GM19240 (cell line): ENCODE measurements around the gene COQ5.

Experiments used
- DNase-seq: peaks from one replicate; pipeline ENCODE4 v3.0.0; 2011; ENCODE audit warnings: low spot score; ENCODE audit not compliant: insufficient read length

The COQ5 gene

GRCh38 chr12:120483621-120484020, 45.3 kb downstream of the COQ5 start:
- DNase-seq: no peak

GRCh38 chr12:120481022-120481767, 47.8 kb downstream of the COQ5 start:
- DNase-seq: no peak

DNA sequence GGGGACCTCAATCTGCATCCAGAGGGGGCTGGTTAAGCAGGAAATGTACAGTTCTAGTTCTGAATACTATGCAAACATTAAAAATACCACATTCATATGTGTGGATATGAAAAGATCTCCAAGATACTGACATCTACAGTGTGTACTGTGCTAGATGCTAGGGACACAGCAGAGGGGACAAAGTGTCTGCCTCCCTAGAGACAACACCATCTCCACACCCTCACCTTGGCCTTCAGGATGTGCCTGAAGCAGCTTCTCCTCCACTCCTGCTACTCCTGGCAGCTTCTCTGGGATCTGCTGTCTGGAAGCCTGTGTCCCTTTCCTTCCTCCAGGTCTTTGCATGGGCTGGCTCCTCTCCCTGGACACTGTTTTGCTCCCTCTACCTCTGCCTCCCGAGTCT, 48.7 kb downstream of the COQ5 start:
- DNase-seq: no peak

DNA sequence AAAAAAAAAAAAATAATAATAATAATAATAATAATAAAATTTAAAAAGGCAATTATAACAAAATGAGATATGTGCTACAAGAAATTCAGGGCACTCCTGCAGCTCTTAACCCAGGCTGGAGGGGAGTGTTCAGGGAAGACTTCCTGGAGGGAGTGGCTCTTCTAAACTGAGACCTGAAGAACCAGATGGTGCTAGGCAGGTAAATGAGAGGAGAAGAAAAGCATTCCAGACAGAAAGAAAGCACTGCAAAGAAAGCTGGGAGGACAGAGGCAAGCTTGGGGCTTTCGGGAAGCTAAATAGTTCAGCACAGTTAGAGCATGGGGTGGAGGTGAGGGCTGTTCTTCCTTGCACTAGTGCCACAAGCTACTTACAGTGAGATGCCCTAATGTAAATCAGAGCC, 49.5 kb downstream of the COQ5 start:
- no peak for DNase-seq

- no peak for DNase-seq
Measured at GRCh38 chr12:120475643-120476042, 53.3 kb downstream of the COQ5 start.

DNA sequence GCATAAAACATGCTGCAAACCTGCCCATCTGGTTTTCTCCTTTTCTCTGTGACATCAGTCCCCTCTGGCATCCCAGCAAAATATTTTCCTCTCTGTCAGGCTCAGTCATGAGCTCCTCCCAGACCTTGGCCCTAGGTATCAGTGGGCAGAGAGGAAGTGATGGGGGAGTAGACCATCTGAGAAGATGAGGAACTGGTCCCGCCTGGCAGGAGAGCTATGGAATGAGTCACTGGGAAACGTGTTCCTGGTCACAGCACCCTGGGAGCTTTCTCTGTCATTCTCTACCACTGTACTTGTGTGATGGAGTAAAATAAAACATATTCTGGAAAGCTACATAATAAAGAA, 54.4 kb downstream of the COQ5 start:
- DNase-seq: no peak

GRCh38 chr12:120473807-120474615, 54.9 kb downstream of the COQ5 start:
- DNase-seq: no peak

DNA sequence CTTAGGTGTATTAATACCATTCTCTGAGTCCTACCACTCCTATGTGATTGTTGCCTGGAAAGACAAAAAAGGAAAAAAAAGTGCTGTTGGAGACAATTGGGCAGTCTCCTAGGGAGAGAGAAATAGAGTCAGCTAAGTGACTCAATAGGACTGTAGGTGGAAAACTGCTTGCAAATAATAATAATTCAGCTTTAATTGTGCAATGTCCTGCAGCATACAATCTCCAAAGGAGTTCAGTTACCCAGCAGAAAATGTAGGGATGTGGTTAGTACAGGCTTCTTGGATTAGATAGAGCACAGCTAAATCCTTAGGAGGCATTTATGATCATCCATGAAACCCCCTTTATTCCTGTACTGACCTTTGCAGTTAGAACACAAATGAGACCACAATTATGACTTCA, 56.4 kb downstream of the COQ5 start:
- no peak for DNase-seq

DNA sequence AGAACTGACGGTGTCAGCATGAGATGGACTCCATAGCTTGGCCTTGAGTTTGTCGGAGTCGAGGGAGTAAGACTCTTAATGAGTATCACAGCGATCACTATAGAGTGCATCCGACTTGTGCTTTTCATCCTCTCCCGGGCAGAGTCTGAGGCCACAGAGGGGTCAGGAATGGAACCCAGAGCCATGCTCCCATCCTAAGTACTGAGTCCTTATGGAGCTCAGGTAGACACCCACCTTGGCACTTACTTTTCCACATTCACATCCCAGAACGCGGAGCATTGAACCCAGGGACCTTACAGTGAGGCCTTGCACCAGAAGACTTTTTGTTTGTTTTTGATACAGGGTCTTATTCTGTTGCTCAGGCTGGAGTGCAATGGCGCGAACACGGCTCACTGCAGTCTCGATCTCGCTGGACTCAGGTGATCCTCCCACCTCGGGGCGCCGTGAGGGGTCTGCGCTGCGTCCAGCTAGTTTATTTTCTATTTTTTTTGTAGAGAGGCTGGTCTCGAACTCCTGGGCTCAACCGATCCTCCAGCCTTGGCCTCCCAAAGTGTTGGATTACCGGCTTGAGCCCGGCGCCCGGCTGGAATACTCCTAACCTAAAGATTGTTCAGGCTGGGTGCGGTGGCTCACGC, 58.7 kb downstream of the COQ5 start:
- no peak for DNase-seq

DNA sequence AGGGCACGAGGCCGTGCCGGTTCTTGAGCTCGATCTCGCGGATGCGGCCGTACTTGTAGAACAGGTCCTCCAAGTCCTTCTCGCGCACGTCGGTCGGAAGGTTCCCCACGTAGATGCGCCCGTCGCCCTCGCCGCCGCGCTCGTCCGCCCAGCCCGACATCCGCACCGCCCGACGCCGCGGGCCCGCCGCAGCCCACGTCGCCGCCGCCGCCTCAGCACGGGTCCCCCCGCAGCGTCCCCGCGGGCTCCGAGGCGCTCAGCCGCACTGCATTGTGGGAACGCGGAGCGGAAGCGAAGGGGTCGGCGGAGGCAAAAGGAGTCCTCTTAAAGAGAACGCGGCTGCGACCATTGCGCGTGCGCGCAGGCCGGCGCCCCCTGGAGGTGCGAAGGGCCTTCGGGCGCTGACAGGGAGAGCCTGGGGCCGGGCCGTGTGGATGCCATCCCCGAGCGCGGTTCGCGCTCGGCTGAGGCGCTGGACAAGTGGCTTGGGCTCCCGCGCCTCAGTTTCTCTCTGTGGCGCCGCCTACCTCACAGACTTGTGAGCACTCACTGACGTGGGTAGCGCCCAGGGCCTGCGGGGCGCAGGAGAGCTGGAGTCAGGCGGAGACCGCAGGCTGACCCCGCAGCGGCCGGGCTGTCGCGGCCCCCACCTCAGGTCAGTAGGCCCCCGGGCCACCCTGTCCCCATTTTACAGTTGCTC, 59.4 kb downstream of the COQ5 start, which contains the start of gene SRSF9:
Gene SRSF9, minus strand, starts transcription at position 299 of the 700 bp plus-strand sequence. Its CDS starts 139 bp downstream, at position 160.
- peak; percentile 93 for DNase-seq

GRCh38 chr12:120468821-120469449, 60.0 kb downstream of the COQ5 start:
- DNase-seq: no peak

- DNase-seq: no peak
Measured at GRCh38 chr12:120468325-120468820, 60.6 kb downstream of the COQ5 start.

GRCh38 chr12:120467439-120467838, 61.5 kb downstream of the COQ5 start:
- DNase-seq: no peak

DNA sequence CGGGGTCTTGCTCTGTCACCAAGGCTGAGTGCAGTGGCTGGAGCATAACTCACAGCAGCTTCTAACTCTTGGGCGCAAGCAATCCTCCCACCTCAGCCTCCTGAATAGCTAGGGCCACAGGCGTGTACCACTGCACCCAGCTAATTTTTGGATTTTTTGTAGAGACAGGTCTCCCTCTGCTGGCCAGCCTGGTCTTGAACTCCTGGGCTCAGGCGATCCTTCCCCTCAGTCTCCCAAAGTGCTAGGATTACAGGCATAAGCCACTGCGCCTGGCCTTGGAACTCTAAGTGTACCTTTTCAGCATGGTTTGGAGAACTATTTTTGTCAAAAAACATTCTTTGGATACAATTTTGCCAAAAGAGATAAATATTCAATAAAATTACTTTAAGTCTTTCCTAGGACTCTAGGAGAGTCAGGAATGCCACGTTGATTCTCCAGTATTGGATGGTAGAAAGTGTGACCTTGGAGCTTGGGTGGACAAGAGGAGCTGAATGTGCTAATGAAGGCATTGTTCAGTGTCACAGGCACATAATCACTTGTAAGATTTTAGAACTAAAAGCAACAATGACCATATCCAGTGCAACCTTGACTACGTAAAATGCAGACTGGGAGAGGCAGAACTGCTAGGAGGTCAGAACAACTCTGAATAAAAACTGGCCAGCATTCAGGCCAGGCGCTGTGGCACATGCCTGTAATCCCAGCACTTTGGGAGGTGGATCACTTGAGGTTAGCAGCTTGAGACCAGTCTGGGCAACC, 62.2 kb downstream of the COQ5 start:
- DNase-seq: no peak

DNA sequence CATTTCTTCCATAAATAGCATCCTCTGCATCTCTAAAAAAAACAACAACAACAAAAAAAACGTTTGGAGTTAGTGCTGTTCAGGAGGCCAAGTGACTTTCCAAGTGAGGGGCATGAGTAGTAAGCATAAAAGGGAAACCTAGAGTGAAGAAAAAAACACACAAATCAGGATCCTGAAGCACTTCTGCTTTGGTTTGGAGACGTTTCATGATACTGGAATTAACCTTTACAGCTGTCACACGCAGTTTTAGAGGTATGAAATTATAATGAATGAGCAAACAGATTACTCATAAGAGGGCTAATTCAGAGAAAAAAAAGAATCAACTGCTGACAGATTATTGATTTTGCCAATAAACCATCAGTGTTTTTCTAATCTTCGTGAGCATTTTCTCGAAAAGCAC, 63.2 kb downstream of the COQ5 start:
- no peak for DNase-seq

DNA sequence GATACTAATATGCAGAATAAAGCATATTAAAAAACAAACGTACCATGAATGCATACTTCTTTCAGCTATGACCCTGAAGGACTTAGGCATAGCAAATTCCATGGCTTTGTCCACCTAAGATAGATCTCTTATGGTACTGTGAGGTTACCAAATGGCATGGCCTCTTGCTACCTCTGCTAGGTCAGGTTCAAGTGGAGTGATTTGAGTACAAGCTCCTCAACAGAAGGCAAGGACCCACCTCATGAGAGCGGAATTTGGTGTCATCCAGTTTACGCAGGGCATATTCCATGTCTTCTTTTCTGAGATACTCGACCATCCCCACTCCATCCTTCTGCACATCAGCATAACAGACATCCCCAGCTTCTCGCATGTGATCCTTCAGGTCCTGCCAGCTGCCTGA, 65.2 kb downstream of the COQ5 start:
- no peak for DNase-seq

DNA sequence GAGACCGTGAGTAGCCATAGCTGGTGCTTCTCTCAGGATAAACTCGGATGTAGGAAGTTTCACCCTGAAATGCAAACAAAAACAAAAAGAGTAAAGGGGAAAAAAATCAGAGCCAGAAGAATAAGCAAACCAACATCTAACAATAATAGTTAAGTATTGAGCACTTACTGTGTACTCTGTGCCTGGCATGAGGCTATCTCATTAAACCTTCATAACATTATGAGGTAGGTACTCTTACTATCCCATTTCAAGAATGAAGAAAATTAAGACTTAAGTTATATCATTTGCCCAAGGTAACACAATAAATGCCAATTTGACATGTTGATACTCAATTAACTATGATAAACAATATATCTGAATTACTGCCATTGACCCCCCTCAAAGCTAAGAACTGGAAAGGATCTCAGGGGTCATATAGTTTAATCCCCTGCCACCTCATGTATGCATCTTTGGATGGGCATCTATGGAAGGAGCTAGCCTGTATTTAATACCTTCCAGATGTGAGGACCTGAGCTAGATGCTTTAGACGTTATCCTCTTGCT, 66.8 kb downstream of the COQ5 start:
- no peak for DNase-seq

DNA sequence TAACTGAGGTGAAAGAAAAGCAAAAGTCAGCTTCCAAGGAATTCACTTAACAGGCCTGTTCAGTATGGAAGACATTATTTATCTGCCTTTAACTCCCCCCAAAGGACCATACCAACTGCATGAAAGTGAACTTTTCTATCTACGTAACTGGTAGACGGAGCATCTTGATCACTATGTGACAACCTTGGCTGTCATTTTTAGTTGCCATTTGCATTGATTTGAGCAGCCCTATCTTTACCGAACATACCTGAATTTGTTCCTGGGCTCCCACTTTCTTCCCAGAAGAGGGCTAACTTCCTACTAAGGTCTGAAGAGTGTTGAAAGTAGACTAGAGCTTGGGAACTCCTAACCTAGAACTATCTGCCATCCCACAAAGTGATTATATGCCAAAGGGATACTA, 68.8 kb downstream of the COQ5 start:
- no peak for DNase-seq

- no peak for DNase-seq
Measured at GRCh38 chr12:120457133-120457532, 71.8 kb downstream of the COQ5 start.

- DNase-seq: no peak
Measured at GRCh38 chr12:120455302-120455701, 73.7 kb downstream of the COQ5 start.
